T-helper 1 cell treated with Interleukin-12 subunit alpha and Interleukin-12 subunit beta and Interleukin-4 antibody, amounts not matched to agents 30 ng/mL and 1 ng/mL, for 36 hours (primary cell): ENCODE measurements around the gene TENT4B. TPM values are rescaled to one million over a fixed set of nuclear protein-coding genes. Genes with fewer than 3 reads are reported as not detected.
"Not testable (repeated sequence)": the region's sequence is repeated elsewhere in the genome, so short reads cannot be mapped to it uniquely, and the experiment has no call there.

Experiments used
- intact Hi-C: fragments of 100-400 bp; cut with micrococcal nuclease; formaldehyde crosslinking; loops from one replicate; pipeline ENCODE4 v1.15.1; 2024
- total RNA-seq: library from RNA; stranded (reverse); gene quantifications from 2 replicates; pipeline ENCODE4 v1.2.3, GENCODE V29; 2022

The TENT4B gene
- total RNA-seq, 1 donor from 2014 or later, result 22.5 TPM

- intact Hi-C loops, result no loop called here
These were observed 74.0 kb downstream of the TENT4B start for GRCh38 chr16:50227120-50227519.

DNA sequence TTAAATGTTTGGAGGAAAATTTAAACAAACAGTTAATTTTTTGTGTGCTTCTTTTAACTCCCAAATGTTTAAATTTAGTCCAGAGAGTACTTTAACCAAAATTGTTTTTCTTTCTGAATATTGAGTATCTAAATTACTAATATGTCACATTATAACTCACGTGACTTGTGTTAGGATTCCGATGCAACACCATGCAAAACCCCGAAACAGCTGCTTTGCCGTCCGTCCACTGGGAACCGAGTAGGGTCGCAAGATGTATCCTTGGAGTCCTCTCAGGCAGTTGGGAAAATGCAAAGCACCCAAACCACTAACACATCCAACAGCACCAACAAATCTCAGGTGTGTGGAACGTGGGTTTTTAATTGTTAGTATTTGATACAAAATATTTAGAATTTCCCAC, 74.6 kb downstream of the TENT4B start:
- intact Hi-C loops, result no loop called here

DNA sequence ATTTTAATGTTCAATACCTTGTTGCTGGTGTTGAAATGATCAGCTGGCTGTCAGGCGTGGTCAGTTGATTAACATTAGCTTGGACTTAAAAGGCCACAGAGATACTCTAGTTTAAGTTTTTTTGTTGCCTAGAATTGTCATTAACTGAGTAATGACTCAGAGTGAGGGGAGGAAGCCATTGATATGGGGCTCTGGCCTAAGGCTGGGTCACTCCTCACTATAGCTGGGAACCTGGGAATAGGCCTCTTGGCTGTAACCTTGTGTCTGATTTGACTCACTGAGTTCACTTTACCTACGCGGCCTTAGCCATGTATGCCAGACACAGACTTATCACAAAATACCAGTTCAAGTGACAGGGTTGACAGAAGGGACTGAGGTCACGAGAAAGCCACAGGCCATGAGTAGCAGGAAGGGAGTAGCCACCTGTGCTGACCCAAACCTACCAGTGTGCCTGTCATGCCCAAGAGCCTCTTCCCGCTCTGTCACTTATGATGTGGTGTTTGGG, 75.3 kb downstream of the TENT4B start:
- intact Hi-C loops, result no loop called here

GRCh38 chr16:50229149-50229726, 76.1 kb downstream of the TENT4B start:
- intact Hi-C loops, result no loop called here

GRCh38 chr16:50234771-50235556, 81.9 kb downstream of the TENT4B start:
- intact Hi-C loops, result no loop called here

DNA sequence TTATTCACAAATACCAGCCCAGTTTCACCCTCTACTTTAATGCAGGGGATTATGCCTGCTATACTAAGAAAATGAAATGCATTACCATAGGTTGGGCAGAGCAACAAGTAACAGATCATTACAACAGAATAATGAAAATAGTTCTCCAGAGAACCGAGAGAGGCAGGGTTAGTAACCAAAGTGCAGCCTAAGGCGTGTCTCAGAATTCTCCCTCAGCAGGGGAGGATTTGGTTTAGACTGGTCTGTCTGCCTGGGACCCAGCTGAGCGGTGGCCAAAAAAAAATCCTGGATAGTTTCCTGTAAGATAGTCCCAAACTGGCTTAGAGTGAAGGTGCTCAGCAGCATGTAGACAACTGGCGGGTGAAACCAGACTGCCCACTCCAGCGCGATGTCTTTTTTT, 82.5 kb downstream of the TENT4B start:
- intact Hi-C loops, result no loop called here

GRCh38 chr16:50238314-50238713, 85.2 kb downstream of the TENT4B start:
- intact Hi-C loops, result no loop called here

GRCh38 chr16:50238868-50239301, 85.8 kb downstream of the TENT4B start:
- intact Hi-C loops, result no loop called here

GRCh38 chr16:50243024-50243423, 89.9 kb downstream of the TENT4B start:
- intact Hi-C loops, result not testable (repeated sequence)

DNA sequence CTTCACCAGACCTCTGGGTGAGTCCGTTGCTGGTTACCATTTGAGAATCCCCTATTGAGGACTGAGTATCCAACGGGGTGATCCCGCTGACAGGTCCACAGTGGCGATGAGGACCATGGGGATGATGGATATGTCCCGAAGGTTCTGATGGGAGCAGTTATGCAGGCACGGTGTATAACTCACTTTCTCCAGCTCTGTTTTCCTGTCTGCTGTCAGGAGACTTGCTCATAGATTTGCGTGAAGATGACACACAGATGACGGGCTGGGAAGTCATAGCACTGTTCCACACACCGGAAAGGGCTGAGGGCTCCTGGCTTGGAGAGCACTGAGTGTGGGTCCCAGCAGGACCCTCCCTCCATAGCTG, 91.0 kb downstream of the TENT4B start:
- intact Hi-C loops, result loop anchor here (2.0 kb wide), 1 partner anchor 29 kb away; no protein-coding TSS in a partner anchor

DNA sequence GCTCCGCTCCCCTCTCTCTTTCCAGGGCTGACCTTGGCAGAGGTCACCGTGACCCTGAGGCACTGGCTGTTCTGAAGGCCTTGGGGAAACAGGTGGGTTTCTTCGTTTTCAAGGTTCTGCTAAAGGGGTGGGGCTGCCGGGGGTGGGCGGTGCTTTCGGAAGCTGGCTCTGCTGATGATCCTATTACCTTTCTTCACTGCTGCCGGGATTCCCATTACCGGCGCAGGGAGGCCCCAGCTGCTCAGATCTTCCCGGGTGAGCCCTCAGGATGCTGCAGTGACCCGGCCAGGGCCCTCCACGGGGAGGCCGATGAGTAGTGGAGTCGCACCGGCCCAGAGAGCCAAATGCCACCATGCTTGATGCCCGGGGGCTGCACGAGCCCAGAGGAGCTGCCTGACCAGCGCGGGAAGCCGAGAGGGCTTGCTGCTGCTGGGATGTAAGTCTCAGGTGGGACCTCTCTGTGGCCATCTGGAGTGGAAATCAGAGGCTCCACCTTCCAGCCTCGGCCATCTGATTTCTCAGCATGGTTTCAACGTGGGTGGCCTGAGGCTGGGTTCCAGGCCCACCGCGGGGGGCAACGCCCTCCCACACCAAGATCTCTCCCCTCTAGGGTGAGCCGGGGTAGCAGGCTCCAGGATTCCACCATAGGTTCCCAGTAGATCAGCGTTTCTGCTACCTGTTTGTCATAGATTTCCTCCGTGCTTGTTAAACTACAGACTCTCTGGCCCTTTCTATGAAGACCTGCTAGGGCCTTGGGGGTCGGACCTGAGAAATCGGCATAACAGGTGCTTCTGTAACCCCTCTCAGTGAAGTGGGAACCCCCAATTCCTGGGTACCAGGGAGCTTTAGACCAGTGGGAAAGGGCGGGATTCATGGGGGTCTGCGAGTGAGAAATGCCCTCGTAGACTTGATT, 91.7 kb downstream of the TENT4B start:
- intact Hi-C loops, result loop anchor here (2.0 kb wide), 1 partner anchor 30 kb away; no protein-coding TSS in a partner anchor

DNA sequence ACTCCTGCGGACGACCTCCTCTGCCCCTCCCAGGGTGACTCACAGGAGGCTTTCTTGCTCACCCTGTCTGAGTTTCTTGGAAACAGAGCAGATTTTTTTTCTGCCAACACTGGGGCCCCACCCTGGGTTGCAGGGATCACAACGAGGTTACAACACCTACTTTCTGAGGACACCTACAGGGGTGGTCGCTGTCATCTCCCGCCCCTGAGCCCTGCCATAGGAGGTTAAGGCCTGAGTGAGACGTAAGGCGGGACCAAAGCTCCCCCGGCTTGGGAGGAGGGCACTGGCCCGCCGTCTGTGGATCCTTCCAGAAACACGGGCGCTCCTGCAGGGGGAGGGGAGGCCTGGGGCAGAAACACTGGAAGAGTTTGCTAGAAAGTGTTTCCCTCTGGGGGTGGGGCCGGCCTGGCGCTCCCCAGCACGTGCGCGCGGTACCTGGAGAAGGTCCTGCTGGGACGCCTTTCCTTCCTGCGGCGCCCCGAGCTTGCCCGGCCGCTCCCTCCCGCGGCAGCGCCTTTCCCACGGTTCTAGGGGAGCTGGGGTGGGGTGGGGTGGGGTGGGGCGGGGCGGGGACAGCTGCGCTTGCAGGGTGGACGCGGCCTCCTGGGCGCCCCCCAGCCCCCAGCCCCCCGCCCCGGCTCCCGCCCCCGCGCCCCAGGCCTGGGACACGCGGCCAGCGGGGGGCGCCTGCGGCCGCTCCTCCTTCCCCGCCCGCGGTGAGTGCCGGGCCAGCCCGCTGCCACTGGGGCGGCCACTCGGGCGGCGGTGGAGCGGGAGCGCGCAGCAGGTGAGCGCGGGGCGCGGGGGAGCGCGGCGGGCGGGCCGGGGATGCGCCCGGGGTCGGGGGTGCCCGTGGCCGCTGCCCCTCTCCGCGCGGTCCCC, 92.6 kb downstream of the TENT4B start:
- intact Hi-C loops, result loop anchor here (1.0 to 2.0 kb wide), 2 partner anchors 21 to 31 kb away; partner anchors contain the start of gene ADCY7

DNA sequence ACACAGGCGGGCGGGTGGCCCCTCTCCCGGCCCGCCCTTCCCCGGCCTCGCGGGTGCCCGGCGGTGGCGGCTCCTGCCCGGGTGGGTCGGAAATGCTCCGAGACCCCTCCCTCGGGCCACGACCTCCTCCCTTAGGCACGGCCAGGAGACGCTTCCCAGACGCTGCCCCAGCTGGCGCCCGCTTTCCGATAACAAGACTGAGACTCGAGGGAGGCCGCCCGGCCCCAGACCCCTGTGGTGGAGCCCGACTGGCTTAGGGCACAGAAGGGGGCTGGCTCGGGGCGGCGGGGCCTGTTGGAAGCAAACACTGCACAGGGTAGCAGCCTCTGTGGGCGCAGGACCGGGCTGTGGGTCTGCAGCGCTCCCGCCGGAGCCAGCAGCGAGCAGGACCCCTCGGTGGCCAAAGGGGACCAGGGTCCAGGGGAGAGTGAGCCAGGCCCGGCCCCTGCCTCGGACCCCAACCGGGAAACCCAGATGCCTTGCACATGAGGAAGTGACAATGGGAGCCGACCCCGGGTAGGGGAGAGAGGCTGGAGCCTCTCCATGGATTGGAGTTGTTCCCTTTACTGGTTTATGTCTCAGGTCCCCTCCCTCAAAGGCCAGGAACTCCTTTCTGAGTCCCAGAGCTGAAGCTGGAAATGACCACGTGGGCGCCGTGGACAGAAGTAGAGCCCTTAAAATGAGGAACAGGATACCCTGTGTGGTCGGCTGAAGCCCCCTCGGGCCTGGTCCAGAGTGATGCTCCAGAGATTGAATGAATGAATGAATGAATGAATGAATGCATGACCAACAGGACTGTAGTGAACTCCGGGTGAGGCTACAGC, 93.4 kb downstream of the TENT4B start:
- intact Hi-C loops, result loop anchor here (1.0 kb wide), 1 partner anchor 20 kb away; the partner anchor contains the start of gene ADCY7

DNA sequence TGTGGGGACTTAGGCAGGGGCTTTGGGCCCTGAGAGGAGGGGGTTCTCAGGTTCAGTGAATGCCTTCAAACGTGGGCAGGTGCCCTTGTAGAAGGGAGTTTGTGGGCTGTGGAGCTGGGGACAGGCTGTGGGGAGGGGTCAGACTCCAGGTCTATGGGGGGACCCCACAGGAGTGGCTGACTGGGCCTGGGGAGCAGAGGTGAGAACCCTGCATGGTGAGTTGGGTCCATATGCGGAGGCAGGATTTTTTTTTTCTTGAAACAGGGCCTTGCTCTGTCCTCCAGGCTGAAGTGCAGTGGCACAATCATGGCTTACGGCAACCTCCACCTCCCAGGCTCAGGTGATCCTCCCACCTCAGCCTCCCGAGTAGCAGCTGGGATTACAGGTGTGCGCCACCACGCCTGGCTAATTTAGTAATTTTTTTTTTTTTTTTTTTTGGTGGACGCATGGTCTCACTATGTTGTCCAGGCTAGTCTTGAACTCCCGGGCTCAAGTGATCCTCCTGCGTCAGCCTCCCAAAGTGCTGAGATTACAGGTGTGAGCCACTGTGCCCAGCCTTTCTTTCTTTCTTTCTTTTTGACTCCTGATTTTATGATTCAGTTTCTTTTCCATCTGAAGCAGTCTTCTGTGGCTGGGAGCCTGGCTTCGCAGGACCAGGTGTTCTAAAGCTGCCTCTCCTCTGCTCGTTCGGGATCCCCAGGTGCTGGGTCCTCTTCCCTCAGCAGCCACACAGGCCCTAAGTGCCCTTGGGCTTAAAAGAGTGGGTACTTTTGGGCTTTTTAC, 94.2 kb downstream of the TENT4B start:
- intact Hi-C loops, result no loop called here

DNA sequence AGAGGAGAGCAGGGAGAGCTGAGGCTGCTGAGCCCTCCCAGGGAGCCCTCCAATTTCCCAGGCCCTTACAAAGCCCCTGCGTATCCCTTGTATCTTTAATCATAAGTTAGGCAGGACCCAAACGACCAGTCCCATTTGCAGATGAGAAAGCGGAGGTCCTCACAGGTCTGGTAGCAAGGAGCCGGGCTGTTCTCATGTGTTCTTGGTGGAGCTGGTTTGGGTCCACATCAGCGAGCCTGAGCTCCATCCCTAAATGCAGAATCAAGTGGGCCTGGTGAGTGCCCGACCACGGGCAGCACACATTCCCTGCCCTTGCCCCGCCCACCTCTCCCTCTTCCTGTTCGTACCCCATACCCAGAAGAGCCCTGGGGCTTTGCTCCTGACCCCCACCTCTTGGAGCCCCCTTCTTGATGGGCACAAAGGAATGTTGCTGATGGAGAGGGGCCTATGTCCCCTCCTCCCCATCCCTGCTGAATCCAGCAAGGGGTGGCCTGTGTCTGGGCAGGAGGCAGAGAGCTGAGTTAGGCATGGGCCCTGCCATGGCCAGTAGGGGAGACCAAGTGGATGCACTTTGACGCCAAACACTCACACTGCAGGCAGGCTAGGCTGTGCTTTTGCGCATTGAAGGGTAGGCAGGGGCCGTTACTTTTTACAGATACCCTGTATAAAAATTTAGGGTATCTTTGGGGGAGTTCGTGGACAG, 95.0 kb downstream of the TENT4B start:
- intact Hi-C loops, result no loop called here

- intact Hi-C loops, result no loop called here
These were observed 95.7 kb downstream of the TENT4B start for GRCh38 chr16:50248845-50249244.

GRCh38 chr16:50251375-50252081, 98.4 kb downstream of the TENT4B start:
- intact Hi-C loops, result no loop called here
